HG03280 (cell line): ENCODE measurements around the gene SPECC1.
"Not testable (repeated sequence)": the region's sequence is repeated elsewhere in the genome, so short reads cannot be mapped to it uniquely, and the experiment has no call there.

Source experiments
- ATAC-seq: cut with Tn5 transposase; IDR thresholded peaks from one replicate; pipeline ENCODE4 v1.9.1; 2021; ENCODE audit warnings: mild to moderate bottlenecking, moderate library complexity; ENCODE audit not compliant: unreplicated experiment

SPECC1 gene

DNA sequence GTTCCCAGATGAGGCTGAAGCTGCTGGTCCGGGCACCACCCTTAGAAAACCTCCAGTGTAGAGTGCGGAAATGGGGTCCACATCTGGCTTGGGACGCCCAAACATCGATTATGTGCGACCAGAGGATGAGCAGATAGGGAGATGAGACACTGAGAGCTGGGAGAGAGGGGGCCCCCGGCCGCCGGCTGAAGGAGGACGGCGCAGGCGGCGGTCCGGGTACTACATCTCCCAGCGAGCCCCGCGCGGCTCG is 182 bp upstream of the SPECC1 start:
- no peak for ATAC-seq

DNA sequence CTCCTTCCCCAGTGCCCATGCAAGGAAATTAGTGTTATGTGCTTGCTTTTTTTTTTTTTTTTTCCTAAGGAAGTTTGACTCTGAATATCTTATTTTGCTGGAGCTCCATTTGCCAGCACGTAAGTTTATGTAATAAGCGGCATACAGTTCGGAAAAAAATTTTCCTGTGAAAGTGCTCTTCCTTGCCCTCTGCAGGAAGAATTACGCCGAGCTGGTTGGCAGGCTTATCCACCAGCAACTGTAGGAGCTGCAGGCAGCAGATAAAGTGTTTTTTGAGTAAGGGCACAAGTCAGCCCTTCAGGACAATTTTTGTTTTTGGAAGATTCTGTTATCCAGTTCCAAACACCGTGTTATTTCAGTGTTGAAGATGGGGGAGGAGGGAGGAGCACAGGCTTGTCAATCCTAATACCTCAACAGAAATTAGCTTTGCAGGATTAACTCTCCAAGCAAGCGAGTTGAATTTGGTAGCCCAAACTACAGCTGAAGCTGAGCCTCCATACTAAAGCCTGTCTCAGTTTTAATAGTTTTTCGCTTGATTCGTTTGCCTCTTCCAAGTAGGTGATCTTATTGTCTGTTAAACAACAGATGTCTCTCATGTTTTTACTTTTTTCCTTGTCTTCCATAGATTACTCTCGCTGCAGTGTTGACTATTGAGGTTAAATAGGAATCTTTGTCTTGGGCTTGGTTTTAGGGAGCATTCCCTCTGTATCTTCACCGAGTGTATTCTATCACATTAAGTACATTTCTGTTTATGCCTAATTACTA is 1.1 kb downstream of the SPECC1 start:
- no peak for ATAC-seq

DNA sequence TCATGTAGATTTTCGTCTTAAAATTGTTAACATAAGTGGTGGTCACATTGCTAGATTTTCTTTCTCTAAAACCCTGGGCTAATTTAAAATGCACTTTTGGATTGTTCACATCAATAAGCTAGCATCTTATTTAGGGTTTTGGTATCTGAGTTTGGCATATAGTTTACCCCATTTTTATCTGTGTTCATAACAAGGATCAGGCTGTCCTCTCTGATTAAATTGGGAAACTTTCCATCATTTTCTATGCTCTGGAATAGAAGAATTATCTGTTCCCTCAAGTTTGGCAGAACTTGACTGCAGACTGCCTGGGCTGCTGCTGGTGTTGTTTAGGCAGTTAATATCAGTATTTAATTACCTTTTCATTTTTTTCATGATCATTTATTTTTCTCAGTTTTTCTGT is 1.8 kb downstream of the SPECC1 start:
- no peak for ATAC-seq

DNA sequence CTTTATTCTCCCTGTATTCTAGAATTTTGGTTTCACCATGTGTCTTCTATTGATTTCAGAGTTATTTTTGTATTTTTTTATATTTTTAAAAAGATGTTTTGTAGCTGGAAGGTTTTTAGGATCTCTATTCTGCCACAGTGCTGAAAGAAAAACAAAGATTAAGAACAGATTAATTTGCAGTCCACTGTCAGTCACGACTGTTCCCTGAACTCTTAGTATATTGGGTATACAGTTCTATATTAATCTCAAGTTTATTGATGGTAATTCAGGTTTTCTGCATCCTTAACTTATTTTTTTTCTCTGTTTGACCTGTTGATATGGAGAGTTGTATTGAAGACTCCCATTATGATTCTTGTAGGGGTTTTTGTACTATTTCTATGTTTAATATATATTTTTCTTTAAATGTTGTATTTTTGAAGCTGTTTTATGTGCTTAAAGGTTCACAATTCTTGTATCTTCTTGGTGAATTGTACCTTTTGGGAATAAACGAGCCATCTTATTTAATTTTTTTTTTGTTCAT is 2.9 kb downstream of the SPECC1 start:
- ATAC-seq = no peak

DNA sequence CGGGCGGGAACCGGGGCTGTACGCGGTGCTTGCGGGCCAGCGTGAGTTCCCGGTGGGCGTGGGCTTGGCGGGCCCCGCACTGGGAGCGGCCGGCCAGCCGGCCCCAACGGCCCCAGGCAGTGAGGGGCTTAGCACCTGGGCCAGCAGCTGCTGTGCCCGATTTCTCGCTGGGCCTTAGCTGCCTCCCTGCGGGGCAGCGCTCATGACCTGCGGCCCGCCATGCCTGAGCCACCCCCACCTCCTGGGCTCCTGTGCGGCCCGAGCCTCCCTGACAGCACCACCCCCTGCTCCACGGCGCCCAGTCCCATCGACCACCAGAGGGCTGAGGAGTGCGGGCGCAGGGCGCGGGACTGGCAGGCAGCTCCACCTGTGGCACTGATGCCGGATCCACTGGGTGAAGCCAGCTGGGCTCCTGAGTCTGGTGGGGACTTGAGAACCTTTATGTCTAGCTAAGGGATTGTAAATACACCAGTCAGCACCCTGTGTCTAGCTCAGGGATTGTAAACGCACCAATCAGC is 7.4 kb downstream of the SPECC1 start:
- ATAC-seq = not testable (repeated sequence)

DNA sequence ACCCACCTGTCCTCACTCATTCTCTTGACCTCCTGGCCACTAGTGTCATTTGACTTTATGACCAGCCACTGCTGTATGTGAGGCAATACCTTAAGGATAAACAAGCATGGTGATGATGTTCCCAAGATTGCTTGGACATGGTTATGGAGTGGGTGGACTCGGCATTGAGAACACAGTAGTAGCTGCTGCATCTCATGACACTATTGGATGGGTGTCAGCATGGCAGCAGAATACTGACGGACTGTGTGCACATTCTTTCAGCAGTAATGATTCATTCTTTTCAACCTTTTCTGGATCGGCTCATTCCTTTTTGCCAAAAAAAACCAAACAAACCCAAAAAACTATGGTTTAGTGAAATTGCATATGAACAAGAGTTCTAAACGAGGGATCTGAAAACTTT is 13.5 kb downstream of the SPECC1 start:
- no peak for ATAC-seq

DNA sequence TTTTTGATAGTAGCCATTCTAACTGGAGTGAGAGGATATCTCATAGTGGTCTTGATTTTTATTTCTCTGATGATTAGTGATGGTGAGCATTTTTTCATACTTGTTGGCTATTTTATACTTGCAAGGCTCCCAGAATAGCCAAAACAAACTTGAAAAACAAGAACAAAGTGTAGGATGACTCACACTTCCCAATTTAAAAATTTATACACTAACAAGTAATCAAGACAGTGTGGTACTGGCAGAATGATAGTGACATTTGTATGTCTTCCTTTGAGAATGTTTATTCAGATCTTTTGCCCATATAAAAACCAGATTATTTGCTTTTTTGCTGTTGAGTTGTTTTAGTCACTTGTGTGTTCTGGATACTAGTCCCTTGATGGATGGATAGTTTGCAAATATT is 17.8 kb downstream of the SPECC1 start:
- ATAC-seq = no peak

DNA sequence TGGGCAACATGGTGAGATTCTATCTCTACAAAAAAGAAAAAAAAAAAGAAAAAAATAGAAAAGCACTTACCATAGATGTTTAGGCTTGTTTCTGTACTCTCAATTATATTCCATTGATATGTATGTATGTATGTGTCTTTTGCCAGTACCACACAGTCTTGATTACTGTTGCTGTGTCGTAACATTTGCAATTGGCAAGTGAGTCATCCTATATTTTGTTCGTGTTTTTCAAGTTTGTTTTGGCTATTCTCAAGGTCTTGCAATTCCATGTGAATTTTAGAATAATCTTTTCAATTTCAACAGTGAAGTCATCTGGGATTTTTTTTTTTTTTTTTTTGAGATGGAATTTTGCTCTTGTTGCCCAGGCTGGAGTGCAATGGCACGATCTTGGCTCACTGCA is 19.3 kb downstream of the SPECC1 start:
- ATAC-seq = no peak

DNA sequence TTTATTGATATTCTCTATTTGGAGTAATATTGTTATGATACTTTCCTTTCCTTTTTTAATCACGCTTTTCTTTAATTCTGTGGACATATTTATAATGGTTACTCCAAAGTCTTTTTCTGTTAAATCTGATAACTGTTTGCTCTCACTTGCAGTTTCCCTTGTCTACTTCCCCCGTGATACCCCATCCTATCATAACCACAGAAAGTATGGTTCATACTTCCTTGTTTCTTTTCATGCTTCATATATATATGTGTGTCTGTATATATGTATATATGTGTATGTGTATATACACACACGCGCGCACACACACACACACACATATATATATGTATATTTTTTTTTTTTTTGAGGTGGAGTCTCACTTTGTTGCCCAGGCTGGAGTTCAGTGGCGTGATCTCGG is 23.5 kb downstream of the SPECC1 start:
- ATAC-seq = no peak

DNA sequence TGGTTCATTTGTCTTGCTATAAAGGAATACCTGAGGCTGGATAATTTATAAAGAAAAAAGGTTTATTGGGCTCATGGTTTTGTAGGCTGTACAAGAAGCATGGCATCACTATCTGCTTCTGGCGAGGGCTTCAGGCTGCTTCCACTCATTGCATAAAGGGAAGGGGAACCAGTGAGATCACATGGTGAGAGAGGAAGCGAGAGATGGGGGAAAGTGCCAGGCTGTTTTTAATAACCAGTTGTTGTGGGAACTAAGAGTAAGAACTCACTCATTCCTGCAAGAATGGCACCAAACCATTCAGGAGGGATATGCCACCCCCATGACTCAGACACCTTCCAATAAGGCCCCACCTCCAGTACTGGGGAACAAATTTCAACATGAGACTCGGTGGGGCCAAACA is 24.3 kb downstream of the SPECC1 start:
- no peak for ATAC-seq

DNA sequence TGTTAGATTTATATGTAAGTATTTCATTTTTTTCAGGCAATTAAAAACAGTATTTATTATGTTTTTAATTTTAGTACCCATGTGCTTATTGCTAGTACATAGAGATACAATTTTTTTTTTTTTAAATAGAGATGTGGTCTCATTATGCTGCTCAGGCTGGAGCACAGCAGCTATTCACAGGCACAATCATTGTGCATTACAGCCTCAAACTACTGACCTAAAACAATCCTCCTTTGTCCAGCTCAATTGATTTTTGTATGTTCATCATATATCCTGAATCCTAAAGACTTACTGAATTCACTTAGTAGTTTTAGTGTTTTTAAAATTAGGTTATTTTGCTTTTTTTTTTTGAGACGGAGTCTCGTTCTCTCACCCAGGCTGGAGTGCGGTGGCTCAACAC is 26.3 kb downstream of the SPECC1 start:
- ATAC-seq = no peak

DNA sequence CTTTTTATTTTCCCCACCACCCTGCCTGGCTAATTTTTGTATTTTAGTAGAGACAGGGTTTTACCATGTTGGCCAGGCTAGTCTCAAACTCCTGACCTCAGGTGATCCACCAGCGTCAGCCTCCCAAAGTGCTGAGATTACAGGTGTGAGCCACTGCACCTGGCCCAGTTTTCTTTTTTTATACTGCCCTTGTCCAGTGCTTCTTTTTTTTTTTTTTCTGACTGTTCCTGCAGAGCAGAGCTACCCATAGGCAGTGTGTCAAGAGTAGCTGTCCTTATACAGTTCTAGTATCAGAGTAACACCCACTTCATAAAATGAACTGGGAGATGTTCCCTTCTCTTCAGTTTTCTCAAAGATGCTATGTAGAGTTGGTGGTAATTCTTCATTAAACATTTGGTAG is 28.1 kb downstream of the SPECC1 start:
- not testable (repeated sequence) for ATAC-seq

DNA sequence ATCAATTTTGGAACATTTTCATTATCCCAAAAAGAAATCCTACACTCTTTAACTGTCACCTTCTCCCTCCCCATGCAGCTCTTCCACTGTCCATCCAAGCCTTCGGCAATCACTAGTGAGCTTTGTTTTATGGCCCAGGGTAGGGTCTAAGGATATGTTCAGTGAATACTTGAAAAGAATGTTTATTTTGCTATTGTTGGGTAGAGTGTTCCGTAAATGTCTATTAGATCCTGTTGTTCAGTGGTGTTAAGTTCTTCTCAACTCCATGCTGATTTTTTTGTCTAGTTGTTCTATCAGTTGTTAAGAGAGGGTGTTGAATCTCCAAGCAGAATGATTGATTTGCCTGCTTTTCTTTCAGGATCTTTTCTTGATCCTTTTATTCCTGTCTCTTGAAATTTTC is 29.9 kb downstream of the SPECC1 start:
- no peak for ATAC-seq

DNA sequence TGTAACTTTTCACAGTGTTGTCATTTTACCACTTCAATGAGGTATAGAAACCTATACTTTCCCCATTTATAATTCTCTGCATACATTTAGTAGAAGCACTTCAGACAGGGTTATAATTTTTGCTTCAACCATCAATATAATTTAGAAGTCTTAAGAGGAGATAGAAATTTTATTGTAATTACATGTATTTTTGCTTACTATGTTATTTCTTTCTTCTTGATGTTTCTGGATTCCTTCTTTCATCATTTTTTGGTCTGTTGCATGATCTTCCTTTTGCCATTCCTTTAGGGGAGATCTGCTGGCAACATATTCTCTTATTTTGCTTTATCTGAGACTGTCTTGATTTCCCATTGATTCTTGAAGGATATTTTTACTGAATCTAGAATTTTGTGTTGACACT is 31.1 kb downstream of the SPECC1 start:
- no peak for ATAC-seq

DNA sequence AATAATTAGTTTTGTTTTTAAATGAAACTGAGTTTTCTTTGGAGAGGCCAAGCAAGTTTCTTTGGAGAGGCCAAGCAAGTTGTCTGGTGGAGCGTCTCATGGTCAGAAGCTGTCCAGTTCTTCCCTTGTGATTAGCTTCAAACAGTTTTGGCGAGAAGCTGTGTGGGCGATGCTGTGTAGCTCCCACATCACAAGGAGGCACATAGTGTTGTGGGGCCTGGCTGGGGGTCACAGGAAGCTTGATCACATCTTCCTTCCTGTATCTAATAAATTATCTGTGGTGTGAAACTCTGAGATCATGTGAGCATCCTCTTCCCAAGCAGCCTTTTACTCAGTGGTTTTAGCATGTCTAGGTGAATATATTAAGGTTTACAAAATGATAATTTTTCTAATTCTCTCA is 33.9 kb downstream of the SPECC1 start:
- no peak for ATAC-seq

DNA sequence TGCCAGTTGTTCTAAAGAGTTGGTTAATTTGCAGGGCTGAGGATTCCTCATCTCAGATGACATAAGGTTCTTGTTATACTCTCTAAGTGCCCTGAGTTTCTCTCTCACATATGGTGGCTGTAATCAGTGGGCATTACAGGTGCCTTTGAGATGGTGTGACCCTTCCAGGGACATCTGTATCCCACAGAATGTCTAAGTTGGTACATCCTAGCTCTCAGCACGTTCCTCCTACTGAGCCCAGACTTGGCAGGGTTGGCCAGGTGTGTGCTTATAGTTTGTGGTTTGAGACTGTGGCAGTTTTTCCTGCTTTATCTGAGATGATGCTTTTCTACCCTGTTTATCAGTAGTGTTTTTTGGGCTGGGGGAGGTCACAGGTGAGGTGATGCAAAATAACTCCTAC is 36.3 kb downstream of the SPECC1 start:
- ATAC-seq = no peak

DNA sequence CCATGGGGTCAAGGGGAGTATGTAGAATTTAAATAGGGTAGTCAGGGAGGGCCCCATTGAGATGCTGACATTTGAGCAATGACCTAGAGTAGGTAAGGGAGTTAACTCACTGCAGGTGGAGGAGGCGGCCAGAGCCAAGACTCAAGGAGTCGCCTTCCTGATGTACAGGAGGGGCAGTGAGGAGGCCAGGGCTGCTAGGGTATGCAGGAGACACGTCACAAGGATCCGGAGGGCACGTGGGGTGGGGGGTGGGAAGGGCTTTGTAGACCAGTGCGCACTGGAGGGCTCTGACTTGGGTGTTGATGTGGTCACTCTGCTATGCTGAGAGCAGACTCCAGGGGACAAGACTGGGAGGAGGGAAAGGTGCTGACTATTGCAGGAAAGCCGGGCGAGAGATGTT is 37.5 kb downstream of the SPECC1 start:
- no peak for ATAC-seq

DNA sequence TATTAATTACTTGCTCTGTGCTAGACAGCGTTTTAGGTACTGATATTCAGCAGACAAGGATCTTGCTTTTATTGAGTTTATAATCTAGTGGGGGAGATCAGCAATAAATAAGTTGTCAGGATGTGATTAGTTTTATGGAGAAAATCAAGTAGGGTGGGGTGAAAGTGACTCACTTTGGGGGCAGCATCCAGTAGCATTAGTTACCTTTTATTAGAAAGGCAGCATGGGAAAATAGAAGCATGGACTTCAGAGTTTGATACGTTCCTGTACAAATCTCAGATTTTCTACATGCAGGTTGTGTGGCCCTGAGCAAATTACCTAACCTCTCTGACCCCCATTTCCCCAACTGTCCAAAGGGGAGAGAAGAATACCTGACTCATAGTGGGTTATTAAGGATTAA is 42.5 kb downstream of the SPECC1 start:
- no peak for ATAC-seq

DNA sequence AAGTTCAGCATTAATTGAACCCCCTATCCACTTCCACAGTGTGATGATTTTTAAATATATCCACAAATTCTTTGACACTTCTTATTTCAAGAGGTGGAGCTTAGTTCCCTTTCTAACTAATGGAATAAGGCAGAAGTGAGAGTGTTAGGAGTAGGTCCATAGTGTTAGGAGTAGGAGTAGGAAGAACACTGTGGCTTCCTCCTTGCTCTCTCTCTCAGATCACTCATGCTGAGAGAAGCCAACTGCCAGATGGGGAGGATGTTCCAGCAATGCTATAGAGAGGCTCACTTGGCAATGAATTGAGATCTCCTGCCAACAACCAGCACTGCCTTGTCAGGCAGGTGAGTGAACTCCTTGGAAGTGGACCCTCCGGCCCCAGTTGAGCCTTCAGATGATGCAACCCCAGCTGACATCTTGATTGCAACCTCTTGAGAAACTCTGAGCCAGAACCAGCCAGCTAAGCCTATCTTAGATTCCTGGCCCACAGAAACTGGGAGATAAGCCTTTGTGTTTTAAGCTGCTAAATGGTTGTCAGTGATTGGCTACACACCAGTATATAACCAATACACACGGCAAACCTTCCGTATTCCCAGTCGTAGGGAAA is 44.3 kb downstream of the SPECC1 start:
- ATAC-seq = no peak

DNA sequence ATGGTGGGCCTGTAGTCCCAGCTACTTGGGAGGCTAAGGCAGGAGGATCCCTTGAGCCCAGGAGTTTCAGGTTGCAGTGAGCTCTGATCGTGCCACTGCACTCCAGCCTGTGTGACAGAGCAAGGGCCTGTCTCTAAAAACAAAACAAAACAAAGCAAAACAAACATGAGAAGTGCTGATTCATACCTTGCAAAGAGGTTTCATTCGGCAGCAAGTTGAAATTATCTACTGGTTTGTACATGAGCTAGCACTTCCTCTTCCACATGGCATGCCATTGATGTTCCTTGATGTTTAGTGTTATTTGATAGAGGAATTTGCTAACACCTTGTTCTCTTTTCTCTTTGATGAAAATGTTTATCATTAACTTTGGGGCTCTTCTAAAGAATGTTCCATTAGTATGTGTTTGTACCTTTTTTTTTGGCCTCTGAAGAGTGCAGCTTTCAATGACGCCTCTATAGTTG is 50.6 kb downstream of the SPECC1 start:
- no peak for ATAC-seq

DNA sequence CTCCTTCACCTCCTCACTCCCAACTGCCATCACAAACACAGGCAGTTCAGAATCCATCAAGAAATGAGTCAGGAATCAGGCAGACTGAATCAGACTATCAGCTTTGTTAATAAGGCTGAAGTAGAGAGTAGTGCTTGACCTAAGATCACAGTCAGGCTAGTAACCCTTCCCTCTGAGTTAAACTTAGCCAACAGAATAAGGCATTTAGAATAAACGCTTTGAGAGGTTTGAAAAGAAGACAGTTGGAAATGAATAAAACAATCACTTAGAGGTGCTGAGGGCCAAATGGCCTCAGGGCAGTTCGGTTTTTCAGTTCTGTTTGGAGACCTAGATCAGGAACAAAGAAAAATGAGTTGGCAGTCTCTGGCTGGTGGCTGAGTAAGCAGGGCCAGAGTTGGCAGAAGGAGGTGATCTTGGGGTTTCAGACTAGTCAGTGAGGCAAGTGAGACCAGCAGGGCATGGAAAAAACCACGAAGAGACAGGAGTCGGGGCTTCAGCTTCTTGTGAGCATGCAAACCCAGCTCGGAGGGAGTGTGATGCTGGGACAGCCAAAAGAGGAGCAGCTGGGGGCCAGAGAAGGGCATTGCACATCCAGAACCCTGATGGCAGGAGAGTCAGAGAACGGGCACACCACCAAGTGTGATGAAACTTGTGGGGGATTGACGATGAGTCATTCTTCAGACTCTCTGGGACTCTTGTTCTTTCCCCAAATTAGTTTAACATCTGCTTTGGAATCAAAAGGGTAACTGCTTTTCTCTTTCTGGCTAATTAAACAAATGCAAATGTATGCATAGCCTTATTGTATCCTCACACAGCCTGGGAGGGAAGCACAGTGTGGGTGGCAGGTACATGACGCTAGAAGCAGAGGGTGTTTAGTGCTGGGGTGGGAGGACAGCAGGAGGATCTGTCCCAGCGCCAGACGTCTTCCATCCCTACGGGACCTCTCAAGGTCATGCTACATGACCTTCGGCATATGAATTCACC is 54.8 kb downstream of the SPECC1 start:
- no peak for ATAC-seq
